ENCODE results near the gene SLCO3A1. TPM values are rescaled to one million over a fixed set of nuclear protein-coding genes. Genes with fewer than 3 reads are reported as not detected.

The SLCO3A1 gene
- total RNA-seq, 1 experiment from 2014 or later = 37.8 TPM

DNA sequence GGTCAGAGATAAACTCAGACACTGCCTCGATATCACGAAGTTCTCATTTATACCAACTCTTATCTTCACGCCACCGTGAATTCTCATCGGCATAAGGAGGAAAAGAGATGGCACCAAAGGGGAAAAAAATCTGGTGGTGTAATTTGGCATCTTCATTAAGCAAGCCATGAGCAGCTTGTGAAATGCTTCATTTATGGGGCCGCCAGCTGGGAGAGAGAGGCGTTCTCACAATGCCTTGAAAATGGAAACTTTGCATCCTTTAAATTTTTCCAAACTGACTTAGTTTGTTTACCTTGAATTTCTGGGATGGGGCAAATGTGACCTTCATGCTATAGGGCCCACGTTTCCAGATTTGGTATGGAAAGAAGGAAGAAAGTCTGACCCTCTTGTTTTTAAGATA, 297.7 kb downstream of the SLCO3A1 start:
- H3F3A ChIP-seq (ENCODE audit: insufficient read depth, low read depth) = no peaks in the 10 kb centered on the region
- CTCF ChIA-PET = no interaction called here
- H3K36me3 ChIP-seq (ENCODE audit: low read depth) = no peaks in the 10 kb centered on the region
- DNase-seq = no peak
- H3K4me2 ChIP-seq = no peak overlapping the region
- H3K79me2 ChIP-seq (ENCODE audit: low read depth) = no peaks in the 10 kb centered on the region
- no peaks in the 10 kb centered on the region for H3K9me3 ChIP-seq (ENCODE audit: insufficient read depth, low read depth)
- H3K4me1 ChIP-seq (replicated peaks; ENCODE audit: insufficient read depth) = no peaks in the 10 kb centered on the region
- no TSS peak for BruUV-seq (replicated peaks)
- no peak overlapping the region for H3K27ac ChIP-seq
- POLR2A ChIA-PET (ENCODE audit: unreplicated experiment) = interaction anchor here (0.7 kb wide), 1 partner anchor 28 kb away, joined by 7 read pairs; no protein-coding TSS in a partner anchor
- H3K27me3 ChIP-seq (ENCODE audit: insufficient read depth, low read depth) = no peaks in the 10 kb centered on the region
- TF ChIP-seq EZH2 (IDR thresholded peaks at IDR 0.05; ENCODE audit: low read depth) = no peak
- TF ChIP-seq, protein P1, sequence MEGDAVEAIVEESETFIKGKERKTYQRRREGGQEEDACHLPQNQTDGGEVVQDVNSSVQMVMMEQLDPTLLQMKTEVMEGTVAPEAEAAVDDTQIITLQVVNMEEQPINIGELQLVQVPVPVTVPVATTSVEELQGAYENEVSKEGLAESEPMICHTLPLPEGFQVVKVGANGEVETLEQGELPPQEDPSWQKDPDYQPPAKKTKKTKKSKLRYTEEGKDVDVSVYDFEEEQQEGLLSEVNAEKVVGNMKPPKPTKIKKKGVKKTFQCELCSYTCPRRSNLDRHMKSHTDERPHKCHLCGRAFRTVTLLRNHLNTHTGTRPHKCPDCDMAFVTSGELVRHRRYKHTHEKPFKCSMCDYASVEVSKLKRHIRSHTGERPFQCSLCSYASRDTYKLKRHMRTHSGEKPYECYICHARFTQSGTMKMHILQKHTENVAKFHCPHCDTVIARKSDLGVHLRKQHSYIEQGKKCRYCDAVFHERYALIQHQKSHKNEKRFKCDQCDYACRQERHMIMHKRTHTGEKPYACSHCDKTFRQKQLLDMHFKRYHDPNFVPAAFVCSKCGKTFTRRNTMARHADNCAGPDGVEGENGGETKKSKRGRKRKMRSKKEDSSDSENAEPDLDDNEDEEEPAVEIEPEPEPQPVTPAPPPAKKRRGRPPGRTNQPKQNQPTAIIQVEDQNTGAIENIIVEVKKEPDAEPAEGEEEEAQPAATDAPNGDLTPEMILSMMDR (conservative IDR thresholded peaks at IDR 0.05) = no peak
- H3K4me3 ChIP-seq = no peak overlapping the region
- no peak overlapping the region for H2AFZ ChIP-seq
- intact Hi-C loops (cut with micrococcal nuclease; ENCODE audit: unreplicated experiment) = no loop called here
- no peaks in the 10 kb centered on the region for H3K9me2 ChIP-seq (ENCODE audit: insufficient read depth)
- H4K20me1 ChIP-seq (ENCODE audit: insufficient read depth) = no peaks in the 10 kb centered on the region

DNA sequence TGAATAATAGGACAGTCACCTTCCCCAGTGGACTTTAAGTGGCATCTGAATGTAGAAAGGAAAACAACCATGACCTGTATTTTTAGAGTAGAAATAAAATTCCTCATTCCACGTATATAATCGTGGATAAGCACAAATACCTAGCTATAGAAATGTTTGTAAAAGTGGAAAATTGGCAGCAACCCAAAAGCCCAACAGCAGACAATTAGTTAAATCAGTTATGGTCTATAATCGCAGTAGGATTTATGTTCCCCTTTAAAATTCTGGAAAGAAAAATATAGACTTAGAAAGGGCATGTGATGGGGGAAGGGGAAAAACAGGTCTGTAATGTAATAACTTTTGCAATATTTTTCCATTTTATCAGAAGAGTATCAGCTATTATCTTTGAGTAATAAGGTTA, 298.2 kb downstream of the SLCO3A1 start:
- BruUV-seq (replicated peaks) = no TSS peak
- CTCF ChIA-PET = no interaction called here
- TF ChIP-seq, protein P1 (conservative IDR thresholded peaks at IDR 0.05) = no peak
- TF ChIP-seq EZH2 (IDR thresholded peaks at IDR 0.05; ENCODE audit: low read depth) = no peak

DNA sequence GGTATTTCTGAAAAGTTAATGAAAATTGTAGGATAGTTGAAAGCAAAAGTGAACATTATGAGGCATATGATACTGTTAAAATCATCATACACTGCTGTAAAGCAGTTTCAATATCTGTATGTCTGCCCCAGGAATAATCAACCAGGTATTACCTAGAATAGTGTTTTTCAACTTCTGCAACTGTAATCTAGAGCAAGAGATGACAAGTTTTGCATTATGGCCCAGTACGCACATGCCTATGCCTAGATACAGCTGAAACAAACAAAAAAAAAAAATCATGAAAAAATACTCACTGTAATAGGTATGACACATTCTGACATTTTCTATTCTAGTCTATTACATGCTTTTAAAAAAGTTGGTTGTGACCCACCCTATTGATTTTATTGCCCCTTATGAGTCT, 299.5 kb downstream of the SLCO3A1 start:
- Histone ChIP-seq H3K4me1 (replicated peaks; ENCODE audit: insufficient read depth) (peaks cover 6% of the 10 kb centered on the region), H3K27ac (no peak overlapping the region), H2AFZ (no peak overlapping the region), H3K36me3 (ENCODE audit: low read depth) (no peaks in the 10 kb centered on the region), H3K79me2 (ENCODE audit: low read depth) (no peaks in the 10 kb centered on the region), H3K27me3 (ENCODE audit: insufficient read depth, low read depth) (no peaks in the 10 kb centered on the region), H3K4me2 (no peak overlapping the region), H3F3A (ENCODE audit: insufficient read depth, low read depth) (peaks cover under 1% of the 10 kb centered on the region; the same call in 1 of the 2 replicates), H3K4me3 (no peak overlapping the region), H3K9me2 (ENCODE audit: insufficient read depth) (no peaks in the 10 kb centered on the region), H4K20me1 (ENCODE audit: insufficient read depth) (no peaks in the 10 kb centered on the region), H3K9me3 (ENCODE audit: insufficient read depth, low read depth) (no peaks in the 10 kb centered on the region)
- intact Hi-C loops (cut with micrococcal nuclease; ENCODE audit: unreplicated experiment) = no loop called here
- CTCF ChIA-PET = no interaction called here
- POLR2A ChIA-PET (ENCODE audit: unreplicated experiment) = no interaction called here
- BruUV-seq (replicated peaks) = no TSS peak
- DNase-seq = no peak
- TF ChIP-seq EZH2 (IDR thresholded peaks at IDR 0.05; ENCODE audit: low read depth) = no peak
- TF ChIP-seq, protein P1 (conservative IDR thresholded peaks at IDR 0.05) = no peak

More for the DNA sequence above, 298.2 kb downstream of the SLCO3A1 start:
- Histone ChIP-seq H3K36me3 (ENCODE audit: low read depth) (no peaks in the 10 kb centered on the region), H3K9me2 (ENCODE audit: insufficient read depth) (no peaks in the 10 kb centered on the region), H4K20me1 (ENCODE audit: insufficient read depth) (no peaks in the 10 kb centered on the region), H3K4me2 (no peak overlapping the region), H3K4me1 (replicated peaks; ENCODE audit: insufficient read depth) (no peaks in the 10 kb centered on the region), H3K79me2 (ENCODE audit: low read depth) (no peaks in the 10 kb centered on the region), H3K4me3 (no peak overlapping the region), H3K27me3 (ENCODE audit: insufficient read depth, low read depth) (no peaks in the 10 kb centered on the region), H3K27ac (no peak overlapping the region), H3K9me3 (ENCODE audit: insufficient read depth, low read depth) (no peaks in the 10 kb centered on the region), H3F3A (ENCODE audit: insufficient read depth, low read depth) (no peaks in the 10 kb centered on the region), H2AFZ (no peak overlapping the region)
- POLR2A ChIA-PET (ENCODE audit: unreplicated experiment) = interaction anchor here (0.7 kb wide), 1 partner anchor 29 kb away, joined by 7 read pairs; no protein-coding TSS in a partner anchor
- intact Hi-C loops (cut with micrococcal nuclease; ENCODE audit: unreplicated experiment) = no loop called here
- DNase-seq = no peak

Data from PC-9 (cell line).